ENCODE measurements around the gene GDF15.
"Not testable (repeated sequence)": the region's sequence is repeated elsewhere in the genome, so short reads cannot be mapped to it uniquely, and the experiment has no call there.

The GDF15 gene

GRCh38 chr19:18388100-18388959, 2.4 kb downstream of the GDF15 start:
- in situ Hi-C loops (cut with HindIII; ENCODE audit: low pct_ligation_motif_present, low pct_unique_long_range_greater_than_20kb, low sequenced_read_pairs) = no loop called here

GRCh38 chr19:18388960-18389725, 3.2 kb downstream of the GDF15 start:
- DNase-seq = no peak
- in situ Hi-C loops (cut with HindIII; ENCODE audit: low pct_ligation_motif_present, low pct_unique_long_range_greater_than_20kb, low sequenced_read_pairs) = no loop called here

More at GRCh38 chr19:18388100-18388959, 2.4 kb downstream of the GDF15 start:
- no peak for DNase-seq

- DNase-seq = no peak
- in situ Hi-C loops (cut with HindIII; ENCODE audit: low pct_ligation_motif_present, low pct_unique_long_range_greater_than_20kb, low sequenced_read_pairs) = no loop called here
These were observed 3.7 kb downstream of the GDF15 start for GRCh38 chr19:18389726-18390064.

GRCh38 chr19:18390065-18390907, 4.3 kb downstream of the GDF15 start:
- peak; percentile 73 for DNase-seq
- in situ Hi-C loops (cut with HindIII; ENCODE audit: low pct_ligation_motif_present, low pct_unique_long_range_greater_than_20kb, low sequenced_read_pairs) = no loop called here

- no peak for DNase-seq
- in situ Hi-C loops (cut with HindIII; ENCODE audit: low pct_ligation_motif_present, low pct_unique_long_range_greater_than_20kb, low sequenced_read_pairs) = no loop called here
These were observed 5.6 kb downstream of the GDF15 start for GRCh38 chr19:18391509-18392075.

GRCh38 chr19:18392417-18392816, 6.5 kb downstream of the GDF15 start:
- in situ Hi-C loops (cut with HindIII; ENCODE audit: low pct_ligation_motif_present, low pct_unique_long_range_greater_than_20kb, low sequenced_read_pairs) = no loop called here
- DNase-seq = no peak

- in situ Hi-C loops (cut with HindIII; ENCODE audit: low pct_ligation_motif_present, low pct_unique_long_range_greater_than_20kb, low sequenced_read_pairs) = no loop called here
- DNase-seq = no peak
These were observed 7.0 kb downstream of the GDF15 start for GRCh38 chr19:18392926-18393325.

GRCh38 chr19:18393836-18394235, 7.9 kb downstream of the GDF15 start:
- no peak for DNase-seq
- in situ Hi-C loops (cut with HindIII; ENCODE audit: low pct_ligation_motif_present, low pct_unique_long_range_greater_than_20kb, low sequenced_read_pairs) = no loop called here

GRCh38 chr19:18396471-18397241, 10.7 kb downstream of the GDF15 start:
- in situ Hi-C loops (cut with HindIII; ENCODE audit: low pct_ligation_motif_present, low pct_unique_long_range_greater_than_20kb, low sequenced_read_pairs) = no loop called here
- no peak for DNase-seq

GRCh38 chr19:18397242-18398202, 11.6 kb downstream of the GDF15 start, which contains the start of gene LRRC25:
TSS of gene LRRC25 (minus strand) at chr19:18397622. CDS start at chr19:18396963, 659 bp downstream.
- in situ Hi-C loops (cut with HindIII; ENCODE audit: low pct_ligation_motif_present, low pct_unique_long_range_greater_than_20kb, low sequenced_read_pairs) = no loop called here
- DNase-seq = no peak

- in situ Hi-C loops (cut with HindIII; ENCODE audit: low pct_ligation_motif_present, low pct_unique_long_range_greater_than_20kb, low sequenced_read_pairs) = no loop called here
These were observed 13.1 kb downstream of the GDF15 start for GRCh38 chr19:18399008-18399407.

GRCh38 chr19:18401580-18402112, 15.7 kb downstream of the GDF15 start:
- in situ Hi-C loops (cut with HindIII; ENCODE audit: low pct_ligation_motif_present, low pct_unique_long_range_greater_than_20kb, low sequenced_read_pairs) = no loop called here
- peak; percentile 88 for DNase-seq

More at GRCh38 chr19:18399008-18399407, 13.1 kb downstream of the GDF15 start:
- no peak for DNase-seq

GRCh38 chr19:18402455-18403248, 16.7 kb downstream of the GDF15 start:
- in situ Hi-C loops (cut with HindIII; ENCODE audit: low pct_ligation_motif_present, low pct_unique_long_range_greater_than_20kb, low sequenced_read_pairs); DNase-seq: not testable (repeated sequence)

GRCh38 chr19:18405754-18406153, 19.8 kb downstream of the GDF15 start:
- in situ Hi-C loops (cut with HindIII; ENCODE audit: low pct_ligation_motif_present, low pct_unique_long_range_greater_than_20kb, low sequenced_read_pairs); DNase-seq: not testable (repeated sequence)

GRCh38 chr19:18406749-18407148, 20.8 kb downstream of the GDF15 start:
- no peak for DNase-seq
- in situ Hi-C loops (cut with HindIII; ENCODE audit: low pct_ligation_motif_present, low pct_unique_long_range_greater_than_20kb, low sequenced_read_pairs) = no loop called here

- in situ Hi-C loops (cut with HindIII; ENCODE audit: low pct_ligation_motif_present, low pct_unique_long_range_greater_than_20kb, low sequenced_read_pairs) = no loop called here
These were observed 22.1 kb downstream of the GDF15 start for GRCh38 chr19:18408053-18408476.

More at GRCh38 chr19:18408053-18408476, 22.1 kb downstream of the GDF15 start:
- DNase-seq = peak; percentile 95

All from ACHN (cell line).